H54 (cell line): Measurements from ENCODE around the gene BAHCC1.

Experiments
- DNase-seq: peaks from one replicate; pipeline ENCODE4 v3.0.0; 2011; ENCODE audit warnings: low spot score, mixed read lengths; ENCODE audit not compliant: insufficient read length
- FAIRE-seq: peaks from 3 replicates; lab custom pipeline; 2011; peaks lifted over from hg19 to GRCh38; lab: Jason Lieb, UNC
- POLR2A ChIP-seq: IDR thresholded peaks from 2 replicates; pipeline ENCODE4 v1.6.1; 2011; ENCODE audit warnings: low read depth, mild to moderate bottlenecking, low read length

Gene BAHCC1

GRCh38 chr17:81481815-81482505, 86.7 kb downstream of the BAHCC1 start:
- FAIRE-seq (no peak), DNase-seq (no peak)
- no peak for TF ChIP-seq POLR2A

DNA sequence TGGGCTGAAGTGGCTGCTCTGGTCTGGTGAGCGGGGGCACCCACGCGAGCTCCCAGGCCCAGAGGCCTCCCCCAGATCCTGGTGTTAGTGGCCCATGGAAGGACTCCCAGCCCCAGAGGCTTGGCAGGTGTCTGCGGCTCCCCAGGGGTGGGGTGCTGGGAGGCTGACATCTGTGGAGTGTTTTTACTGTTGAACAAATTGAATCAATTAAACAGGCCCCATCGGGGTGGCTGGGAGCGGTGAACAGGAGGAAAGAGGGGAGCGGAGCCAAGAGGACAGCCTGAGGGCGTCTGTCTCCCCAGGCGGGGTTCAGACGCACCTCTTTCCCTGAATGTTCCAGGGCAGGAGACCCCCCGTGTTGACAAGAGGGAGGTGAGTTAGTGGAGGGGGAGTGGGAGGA, 87.4 kb downstream of the BAHCC1 start:
- TF ChIP-seq POLR2A = no peak
- DNase-seq (no peak), FAIRE-seq (no peak)

- no peak for DNase-seq
- TF ChIP-seq POLR2A = no peak
- FAIRE-seq = no peak
Observed at GRCh38 chr17:81483085-81483861, 88.0 kb downstream of the BAHCC1 start.

DNA sequence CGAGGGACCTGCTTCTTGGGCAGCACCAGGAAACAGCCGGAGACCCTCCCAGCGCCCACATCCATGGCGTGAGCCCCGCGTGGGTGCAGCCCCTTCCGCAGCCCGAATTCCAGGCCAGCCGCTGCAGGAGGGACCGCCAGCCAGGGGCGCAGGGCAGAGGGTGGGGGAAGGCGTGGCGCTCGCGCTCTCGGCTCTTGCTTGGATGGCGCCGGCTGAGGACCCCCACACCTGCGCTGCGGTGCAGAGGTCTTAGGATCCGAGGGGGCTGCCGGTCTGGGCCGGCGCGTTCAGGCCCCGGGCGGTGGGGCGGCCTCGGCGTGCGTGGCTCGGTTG, 88.6 kb downstream of the BAHCC1 start:
- no peak for FAIRE-seq
- TF ChIP-seq POLR2A = no peak
- no peak for DNase-seq

DNA sequence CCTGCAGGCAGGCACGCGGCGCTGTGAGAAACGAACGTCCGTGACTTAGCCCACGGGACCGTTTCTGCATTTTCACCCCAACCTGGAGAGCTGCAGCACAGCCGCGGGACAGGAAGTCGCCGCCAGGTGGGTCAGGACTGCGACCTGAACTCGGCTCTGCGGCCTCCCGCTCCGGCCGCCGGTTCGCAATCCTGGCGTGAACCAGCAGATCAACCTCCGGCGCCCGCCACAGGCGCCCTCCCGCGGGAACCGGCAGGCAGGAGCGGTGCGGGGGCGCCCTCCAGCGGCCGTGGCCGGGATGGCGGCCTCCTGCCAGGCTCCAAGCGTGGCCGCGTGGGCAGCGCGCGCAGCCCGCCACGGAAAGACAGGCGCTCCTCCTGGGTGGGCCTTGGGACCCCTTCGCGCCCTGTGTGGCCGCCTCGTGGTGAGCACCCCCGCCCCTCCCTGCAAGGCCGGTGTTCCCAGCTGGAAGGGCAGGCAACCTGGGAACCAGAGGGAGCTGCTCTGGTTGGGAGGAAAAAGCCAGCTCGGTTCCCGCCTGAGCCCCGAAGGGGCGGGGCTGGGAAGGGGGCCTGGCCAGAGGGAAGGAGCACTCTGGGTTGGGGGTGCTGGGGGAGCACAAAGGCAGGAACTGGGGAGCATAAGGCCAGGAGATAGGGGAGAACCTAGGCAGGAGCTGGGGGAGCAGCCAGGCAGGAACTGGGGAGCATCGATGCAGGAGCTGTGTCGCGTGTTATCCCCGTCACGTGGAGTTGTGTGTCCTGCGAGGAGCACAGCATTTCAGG, 89.1 kb downstream of the BAHCC1 start:
- no peak; the same call in 1 of the 2 replicates for TF ChIP-seq POLR2A
- no peak for FAIRE-seq
- peak; percentile 93 for DNase-seq

DNA sequence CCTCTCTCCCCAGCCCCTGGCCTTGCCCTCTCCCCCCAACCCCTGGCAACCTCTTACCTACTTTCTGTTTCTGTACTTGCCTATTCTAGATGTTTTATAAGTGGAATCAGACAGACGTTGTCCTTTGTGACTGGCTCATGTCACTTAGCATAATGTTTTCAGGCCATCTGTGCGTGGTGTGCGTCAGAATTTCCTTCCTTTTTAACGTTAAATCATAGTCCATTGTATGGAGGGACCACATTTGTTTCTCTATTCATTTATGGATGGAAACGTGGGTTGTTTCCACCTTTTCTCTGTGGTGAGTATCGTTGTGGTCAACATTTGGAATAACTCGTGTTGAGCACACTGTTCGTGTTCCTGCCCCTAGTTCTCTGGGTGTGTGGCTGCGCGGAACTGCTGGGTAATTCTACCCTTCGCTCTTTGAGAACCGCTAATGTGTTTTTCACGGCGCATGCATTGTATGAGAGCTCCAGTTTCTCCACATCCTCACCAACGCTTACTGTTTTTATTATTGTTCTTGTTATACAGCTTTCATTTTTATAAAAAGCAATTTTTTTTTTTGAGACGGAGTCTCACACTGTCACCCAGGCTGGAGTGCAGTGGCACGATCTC, 91.0 kb downstream of the BAHCC1 start:
- FAIRE-seq (no peak), DNase-seq (no peak)
- TF ChIP-seq POLR2A = no peak

GRCh38 chr17:81487089-81487486, 91.8 kb downstream of the BAHCC1 start:
- TF ChIP-seq POLR2A = no peak
- no peak for DNase-seq
- FAIRE-seq = no peak

- peak; percentile 96 for TF ChIP-seq POLR2A
- no peak for FAIRE-seq
- peak; percentile 90 for DNase-seq
Observed at GRCh38 chr17:81487487-81488275, 92.4 kb downstream of the BAHCC1 start.

DNA sequence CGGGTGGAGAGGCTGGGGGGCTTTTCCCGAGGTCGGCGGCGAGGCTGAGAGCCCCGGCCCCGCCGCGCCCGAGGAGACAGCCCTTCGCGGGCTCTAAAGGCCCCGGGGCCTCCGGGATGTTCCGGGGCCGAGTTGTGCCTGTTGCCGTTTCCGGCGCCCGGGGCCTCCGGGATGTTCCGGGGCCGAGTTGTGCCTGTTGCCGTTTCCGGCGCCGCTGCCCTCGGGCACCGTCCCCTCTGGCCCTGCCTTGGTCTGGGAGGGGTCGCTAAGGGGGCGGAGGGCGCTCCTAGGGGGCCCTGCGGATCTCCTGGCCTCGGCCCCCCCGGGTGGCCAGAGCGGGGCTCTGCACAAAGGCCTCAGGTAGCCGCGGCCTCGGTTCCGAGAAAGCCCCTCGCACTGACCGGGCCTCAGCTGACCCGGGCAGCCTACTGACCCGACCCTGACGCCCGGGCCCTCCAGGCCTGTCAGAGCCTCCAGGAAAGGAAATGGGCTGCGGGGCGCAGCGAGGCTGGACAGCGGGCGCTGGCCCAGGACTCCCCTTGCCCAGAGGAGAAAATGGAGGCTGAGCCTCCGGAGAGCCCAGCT, 93.1 kb downstream of the BAHCC1 start:
- no peak for DNase-seq
- TF ChIP-seq POLR2A = no peak
- FAIRE-seq = no peak

DNA sequence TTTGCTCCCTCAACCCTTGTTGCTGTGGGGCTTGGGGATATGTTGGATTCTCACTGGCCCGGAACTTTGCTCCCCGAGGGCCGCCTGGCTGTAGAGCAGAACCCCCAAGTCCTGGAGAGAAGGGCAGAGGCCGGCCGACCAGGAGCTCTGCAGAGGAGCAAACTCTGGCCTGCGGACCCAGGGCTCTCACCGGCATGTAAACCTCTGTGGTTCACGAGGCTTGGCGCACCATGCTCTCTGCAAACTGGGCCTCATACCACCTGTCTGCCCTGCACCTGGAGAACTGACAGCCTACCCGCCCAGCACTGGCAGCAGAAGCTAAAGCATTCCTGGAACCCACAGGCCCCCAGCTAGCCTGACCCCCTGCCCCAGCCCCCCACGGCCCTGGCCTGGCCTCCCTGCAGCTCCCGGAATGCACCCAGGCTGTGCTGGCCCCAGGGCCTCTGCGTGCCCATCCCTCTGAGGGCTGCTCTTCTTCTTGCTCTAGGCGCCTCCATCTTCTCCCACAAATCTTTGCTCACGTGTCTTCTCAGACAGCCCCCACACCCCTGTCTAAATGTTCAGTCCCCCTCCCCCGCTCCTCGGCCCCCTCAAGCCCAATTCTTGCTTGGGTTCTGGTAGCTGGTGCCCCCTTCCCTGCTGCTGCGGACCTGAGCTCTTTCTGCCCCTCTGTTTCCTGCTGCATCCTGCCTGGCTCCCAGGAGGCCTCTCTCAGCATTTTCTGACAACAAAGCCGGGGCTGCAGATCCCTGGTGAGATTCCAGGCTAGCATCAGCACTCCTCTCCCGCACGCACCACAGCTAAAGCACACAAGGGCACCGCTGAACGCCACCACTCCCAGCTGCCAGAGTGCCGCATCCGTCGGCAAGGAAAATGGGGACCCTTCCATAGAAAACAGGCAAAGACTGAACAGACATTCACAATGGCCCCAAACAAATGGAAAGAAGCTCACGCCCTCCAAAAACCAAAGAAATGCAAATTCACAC, 94.0 kb downstream of the BAHCC1 start:
- no peak for DNase-seq
- TF ChIP-seq POLR2A = no peak
- no peak for FAIRE-seq

- DNase-seq (no peak), FAIRE-seq (no peak)
- no peak for TF ChIP-seq POLR2A
Observed at GRCh38 chr17:81489998-81490992, 95.0 kb downstream of the BAHCC1 start.
